GM21360 (cell line): ENCODE measurements around the gene STARD8.

Source experiments
- ATAC-seq: cut with Tn5 transposase; IDR thresholded peaks from one replicate; pipeline ENCODE4 v1.9.1; 2021; ENCODE audit warnings: mild to moderate bottlenecking, moderate library complexity; ENCODE audit not compliant: unreplicated experiment

STARD8 gene

DNA sequence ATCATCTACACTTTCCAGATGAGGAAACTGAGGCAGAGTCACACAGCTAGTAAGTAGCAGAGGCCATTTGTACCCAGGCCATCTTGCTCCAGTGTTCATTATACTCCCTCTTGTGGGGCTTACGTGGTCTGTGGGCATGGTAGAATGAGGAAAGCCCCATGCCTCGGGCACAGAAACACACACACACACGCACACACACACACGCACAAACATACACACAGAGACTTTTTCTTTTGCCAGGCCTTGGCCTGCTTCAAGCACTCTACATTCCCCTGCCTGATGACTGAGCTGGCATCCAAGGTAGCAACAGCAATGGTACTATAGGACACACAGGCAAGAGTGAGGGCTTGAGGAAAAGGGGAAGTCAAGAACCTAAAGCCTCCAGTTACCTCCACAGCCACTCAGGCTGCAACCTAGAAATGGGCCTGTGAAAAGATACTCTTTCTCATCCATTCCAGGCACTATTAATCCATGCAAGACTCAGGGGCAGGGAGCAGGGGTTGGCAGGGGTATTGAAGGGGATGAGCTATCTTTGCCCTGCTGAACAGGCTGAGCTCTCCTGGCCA, 43.6 kb downstream of the STARD8 start:
- no peak for ATAC-seq

DNA sequence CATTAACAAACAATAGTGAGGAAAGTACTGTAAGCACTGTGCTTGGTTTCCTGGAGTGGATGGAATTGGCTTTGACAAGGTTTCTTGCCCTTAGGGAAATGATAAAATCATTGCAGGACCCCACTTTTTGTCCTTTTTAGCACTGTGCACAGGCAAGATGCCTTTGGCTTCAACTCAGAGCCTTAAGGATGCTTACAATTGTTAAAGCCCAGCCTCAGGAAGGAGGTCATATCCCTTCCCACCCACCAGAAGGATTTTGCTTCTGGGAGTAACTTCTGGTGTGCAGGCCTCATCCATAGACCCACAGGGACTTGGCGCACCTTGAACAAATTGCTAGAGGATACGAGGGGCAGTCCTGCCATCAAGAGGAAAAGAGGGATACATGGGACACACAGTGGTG, 44.5 kb downstream of the STARD8 start:
- no peak for ATAC-seq

DNA sequence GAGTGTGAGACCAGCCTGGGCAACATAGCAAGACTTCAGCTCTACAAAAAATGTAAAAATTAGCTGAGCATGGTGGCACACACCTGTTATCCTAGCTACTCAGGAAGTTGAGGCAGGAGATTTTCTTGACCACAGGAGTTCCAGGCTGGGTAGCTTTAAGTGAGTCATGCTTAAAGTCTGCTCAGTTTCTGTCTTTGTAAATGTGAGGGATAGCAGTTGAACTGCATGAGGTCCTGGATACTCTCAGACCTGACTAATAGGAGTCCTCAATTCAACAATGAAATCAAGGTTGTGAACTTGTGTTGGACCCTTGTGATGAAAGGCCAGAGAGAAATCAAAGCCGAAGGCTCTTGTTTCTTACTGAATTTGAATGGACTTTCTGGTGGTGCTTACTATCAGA, 45.2 kb downstream of the STARD8 start:
- no peak for ATAC-seq

DNA sequence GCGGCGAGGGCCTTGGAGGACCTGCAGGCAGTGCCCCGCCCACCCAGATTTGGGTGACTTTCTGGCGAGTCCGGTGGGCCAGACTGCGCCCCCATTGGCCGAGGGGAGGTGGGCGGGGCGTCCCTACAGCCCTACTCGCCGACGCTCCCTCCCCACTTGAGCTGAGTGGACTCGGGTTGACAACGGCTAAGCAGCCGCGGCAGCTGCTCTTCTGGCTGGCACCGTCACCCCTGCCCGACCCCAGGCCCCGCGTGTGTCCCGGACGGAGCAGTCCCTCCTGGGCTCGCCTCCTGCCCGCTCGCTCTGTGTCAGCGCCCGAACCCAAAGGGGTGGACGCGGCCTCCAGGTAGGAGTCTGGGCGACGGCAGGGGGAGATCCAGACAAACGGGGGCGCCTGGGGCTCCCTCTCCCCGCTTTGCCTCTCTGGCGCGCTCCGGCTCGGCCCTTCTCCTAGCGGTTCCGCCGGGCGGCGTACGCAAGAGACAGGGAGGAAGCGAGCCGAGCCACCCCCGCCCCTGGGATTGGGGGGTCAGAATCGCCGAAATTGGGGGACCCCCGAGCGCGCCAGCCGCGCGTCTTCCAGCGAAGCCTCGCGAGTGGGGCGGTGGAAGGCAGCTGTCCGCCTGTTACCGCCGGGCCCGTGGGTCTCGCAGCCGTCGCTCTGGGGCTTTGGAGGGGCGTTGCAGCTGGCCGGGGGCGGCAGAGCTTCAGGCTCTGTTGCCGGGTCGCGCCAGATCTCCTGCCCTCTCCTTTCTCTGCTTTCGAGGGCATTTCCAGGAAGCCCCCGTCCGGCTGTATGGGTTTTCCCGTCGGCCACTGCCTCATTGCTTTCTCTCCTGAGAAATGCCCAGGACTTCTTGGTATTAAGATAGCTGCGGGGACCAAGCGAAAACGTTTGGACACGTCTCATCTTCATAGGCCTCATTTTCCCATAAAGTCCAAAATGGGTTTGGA, 46.3 kb downstream of the STARD8 start:
- ATAC-seq, result no peak

DNA sequence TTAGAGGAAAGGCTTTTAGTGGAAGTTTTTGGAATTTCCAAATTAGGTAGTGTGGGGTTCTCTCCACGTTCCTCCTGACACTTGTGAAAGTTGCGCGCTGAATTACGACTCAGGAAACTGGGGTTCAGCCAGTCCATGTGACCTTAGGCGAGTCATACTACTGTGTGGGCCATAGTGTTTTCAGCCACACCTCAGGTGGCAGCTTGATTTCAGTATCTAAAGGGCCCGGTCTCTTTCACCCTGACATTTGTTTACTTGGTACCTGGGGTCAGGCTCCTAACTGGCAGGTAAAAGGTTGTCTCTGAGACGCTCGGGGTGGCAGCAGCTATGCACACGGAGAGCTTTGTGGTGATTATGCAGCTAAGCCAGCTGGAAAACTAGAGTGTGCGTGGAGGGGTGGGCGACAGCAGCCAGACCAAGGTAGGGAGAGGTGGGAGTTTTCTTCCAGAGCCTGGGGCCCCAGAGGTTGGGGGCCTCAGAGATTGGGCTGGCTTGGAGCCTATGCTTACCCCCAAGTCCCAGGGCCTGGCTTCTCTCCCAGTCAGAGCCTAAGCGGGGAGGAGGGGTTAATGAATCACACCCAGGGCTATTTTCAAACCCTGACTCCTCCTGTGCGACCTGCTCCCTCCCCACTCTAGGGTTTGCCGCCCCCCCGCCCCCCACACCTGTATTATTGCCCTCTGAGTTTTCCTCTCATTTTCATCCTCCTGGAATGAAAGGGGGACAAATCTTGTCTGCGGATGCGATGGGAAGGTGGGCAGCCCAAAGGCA, 47.2 kb downstream of the STARD8 start:
- no peak for ATAC-seq

DNA sequence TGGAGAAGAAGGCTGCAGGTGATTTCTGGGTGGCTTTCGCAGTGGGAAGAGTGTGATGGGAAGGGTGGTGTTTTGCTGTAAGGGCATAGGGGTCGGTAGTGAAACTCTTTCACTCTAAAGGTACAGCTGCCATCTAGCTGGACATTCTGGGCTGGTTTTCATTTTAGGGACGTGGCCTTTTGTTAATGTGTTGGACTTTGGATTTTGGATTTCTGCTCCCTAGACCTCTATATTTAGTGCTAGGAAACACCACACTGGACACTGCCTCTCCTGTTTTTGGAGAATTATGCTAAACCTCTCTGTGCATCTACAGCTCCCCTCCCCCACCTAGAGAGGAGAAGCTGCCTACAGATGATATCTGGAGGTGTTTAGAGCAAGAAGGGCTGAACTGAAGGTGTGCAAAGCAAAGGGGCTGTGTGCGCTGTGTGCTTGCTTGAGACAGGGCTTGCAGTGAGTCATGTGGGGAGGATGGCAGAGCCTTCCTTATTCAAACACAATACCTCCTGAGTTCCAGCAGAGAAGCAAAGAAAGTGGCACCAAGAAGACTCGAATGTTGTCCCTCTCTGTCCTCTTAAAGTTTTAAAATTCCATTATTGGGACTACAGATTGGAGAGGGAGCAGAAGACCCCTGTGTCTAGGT, 47.9 kb downstream of the STARD8 start:
- ATAC-seq, result no peak

DNA sequence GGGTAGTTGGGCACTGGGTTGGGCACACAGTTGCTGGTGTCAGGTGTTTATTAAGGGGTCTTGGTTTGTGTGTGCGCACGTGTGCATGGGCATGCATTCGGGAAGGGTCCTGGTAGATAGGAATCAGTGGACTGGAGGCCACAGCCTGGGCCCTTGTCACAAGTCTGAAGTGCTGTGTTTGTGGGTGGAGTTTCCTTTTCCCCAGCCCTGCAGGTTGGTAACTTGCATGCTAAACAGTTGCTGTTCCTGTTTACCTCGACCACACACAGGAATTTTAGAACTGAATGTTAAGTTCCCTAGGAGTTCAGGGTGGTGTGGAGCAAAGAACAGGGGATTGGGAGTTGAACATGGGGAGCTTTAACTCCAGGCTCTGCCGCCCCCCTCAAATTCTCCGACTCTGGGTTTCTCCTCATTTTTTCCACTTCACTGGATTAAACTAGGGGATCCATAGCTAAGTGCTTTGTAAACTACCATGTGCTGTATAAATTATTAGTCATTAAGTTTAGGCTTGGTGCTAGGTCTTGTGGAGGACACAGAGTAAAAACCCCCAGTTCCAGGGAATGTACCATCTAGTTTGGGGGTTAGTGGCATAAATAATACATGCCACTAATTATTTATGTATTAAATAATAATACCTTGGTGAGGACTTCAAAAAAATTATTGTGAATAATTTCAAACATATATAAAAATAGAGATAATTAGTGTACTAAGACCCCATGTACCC, 49.0 kb downstream of the STARD8 start:
- no peak for ATAC-seq

DNA sequence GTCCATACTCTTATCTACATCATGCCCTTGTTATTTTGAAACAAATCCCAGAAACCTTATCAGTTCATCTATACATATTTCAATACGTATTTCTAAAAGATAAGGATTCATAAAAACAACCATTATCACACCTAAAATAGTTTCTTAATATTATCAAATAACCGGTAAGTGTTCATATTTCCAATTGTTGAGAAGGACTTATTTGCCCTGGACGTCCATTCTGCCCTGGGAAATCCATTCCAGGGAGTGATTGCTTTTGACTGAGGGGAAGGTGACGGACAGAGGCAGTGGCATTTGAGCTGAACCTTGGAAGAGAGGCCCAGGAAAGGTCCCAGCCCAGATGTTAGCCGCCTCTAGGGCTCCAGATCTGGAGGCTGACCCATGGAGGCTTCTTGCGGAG, 49.6 kb downstream of the STARD8 start:
- no peak for ATAC-seq

DNA sequence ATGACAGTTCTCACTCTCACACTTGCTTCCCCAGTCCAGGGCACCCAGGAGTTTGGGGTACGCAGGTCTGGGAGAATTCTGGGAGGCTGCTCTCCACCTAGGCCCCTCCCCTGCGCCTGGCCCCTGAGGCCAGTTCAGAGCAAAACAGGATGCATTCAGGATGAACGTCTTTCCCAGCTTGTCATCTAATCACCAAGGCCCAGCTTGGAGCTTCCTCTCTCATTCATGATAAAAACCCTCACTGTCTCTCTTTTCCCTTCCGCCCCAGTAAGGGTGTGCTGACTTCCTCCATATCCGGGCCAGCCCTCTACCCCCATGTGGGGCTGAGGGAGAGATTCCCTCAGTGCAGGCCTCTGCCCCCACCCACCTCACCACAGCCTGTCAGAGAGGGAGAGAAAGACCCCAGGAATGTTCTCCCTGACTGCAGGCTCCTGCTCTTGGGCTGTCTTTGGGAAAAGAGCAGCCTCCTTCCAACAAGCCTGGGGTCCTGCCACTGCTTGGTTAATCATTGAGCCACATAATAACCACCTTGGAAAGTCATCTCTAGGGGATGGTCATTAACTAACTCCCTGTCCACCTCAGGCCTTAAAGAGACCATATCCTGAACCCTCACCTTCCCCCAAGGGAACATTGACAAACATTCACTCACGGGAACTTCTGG, 50.1 kb downstream of the STARD8 start:
- no peak for ATAC-seq

DNA sequence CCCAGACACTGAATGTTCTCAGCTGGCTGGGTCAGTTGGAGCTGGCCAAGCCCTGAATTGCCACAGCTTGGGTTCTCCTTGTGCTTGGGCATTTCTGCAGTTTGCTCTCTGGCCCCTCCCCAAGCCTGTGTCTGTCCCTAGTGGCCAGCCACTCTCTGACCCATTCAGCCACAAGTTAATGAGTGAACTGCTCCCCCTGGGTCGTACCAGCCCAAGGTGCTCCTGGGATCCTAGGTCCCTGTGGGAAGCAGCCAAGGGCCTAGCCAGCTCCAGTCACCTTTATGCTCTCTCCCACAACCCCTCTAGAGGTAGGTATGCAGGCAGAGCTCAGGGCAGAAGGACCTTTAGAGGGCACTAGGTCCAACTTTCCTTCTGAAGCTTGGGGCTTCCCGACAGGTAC, 51.5 kb downstream of the STARD8 start:
- no peak for ATAC-seq

DNA sequence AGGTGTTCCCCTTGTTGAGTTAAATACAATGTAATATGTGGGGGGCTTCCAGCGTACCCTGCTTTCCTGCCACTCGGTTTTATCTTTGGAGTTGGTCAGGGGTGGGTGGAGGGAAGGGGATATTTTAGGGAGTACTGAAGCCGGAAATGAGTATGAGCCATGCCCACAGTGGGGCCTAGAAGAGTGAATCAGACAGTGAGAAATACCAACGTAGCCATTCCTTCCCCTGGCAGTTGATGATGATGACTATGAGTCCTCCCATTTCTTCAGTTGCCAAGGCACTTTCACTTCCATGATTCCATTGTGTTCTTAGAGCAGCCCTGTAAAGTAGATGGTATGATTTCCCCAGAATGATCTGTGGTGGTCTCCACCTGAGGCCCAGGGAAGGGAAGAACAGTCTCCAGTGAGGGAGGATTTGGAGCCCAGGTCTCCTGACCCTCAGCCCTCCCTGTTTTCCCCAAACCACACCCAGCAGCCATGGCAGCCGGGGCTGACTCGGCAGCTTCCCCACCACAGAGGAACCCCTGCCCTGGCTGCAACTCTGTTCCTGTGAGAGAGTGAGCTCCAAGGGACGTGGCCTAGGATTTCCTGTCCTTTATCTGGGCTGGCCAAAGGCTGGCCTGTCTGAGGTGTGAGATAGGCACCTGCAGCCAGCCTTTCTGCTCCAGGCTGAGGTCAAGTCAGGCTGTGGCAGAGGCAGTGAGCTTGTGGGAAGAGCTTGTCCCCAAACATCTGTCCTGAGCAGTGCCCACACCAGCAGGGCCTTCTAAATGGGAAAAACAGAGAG, 52.7 kb downstream of the STARD8 start:
- ATAC-seq, result no peak

DNA sequence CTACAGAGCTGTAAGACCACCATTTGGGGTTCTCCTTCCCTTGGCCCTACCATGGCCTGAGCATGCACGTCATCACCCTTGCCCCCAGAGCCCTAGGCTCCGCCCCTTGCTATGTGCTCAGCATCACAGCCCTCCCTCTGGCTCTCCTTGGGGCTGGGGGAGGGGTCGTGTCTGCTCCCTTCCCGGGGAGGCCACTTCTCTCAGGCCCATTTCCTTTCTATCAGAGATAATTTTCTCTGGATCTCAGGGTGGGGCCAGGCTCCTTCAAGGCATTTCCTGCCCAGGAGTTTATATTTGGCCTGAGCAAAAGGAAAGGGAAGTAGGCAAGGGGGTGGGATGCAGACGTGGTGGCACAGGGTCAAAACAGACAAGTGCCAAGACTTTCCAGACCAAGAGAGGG, 55.9 kb downstream of the STARD8 start:
- ATAC-seq, result no peak

DNA sequence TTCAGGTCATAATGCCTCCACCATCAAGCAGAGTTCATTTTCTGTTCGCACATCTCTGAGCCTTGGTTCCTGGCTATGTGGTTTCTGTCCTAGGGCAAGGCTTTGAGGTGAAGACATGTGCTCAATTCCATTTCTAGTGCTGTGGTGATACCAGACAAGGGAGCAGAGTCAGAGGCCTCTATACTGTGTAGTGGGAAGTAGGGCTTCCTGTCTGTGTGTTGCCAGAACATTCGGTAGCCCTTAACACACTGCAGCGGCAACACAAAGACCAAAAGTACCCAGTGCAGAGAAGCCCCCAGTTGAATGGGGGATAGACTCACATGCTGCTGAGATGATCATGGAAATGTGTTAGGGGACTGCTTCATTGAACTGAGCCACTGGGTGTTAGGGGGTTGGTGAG, 56.4 kb downstream of the STARD8 start:
- no peak for ATAC-seq

DNA sequence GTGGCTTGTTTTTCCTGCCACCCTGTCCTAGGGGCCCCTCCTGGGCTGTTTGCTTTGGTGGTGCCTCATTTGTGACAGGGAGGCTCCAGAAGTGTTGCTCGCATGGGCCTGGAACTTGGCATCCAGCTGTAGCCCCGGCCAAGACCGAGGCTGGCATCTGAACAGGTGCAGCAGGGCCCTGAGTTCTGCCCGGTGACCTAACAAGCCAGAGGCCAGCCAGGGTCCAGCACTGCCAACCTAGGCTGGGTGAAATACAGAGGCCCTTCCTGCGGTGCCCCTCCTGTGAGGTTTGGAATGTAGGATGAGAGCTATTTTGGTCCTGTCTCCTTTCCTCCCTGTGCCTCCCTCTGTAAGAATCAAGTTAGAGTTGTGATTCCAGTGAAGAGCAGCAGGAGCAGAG, 58.5 kb downstream of the STARD8 start:
- no peak for ATAC-seq

DNA sequence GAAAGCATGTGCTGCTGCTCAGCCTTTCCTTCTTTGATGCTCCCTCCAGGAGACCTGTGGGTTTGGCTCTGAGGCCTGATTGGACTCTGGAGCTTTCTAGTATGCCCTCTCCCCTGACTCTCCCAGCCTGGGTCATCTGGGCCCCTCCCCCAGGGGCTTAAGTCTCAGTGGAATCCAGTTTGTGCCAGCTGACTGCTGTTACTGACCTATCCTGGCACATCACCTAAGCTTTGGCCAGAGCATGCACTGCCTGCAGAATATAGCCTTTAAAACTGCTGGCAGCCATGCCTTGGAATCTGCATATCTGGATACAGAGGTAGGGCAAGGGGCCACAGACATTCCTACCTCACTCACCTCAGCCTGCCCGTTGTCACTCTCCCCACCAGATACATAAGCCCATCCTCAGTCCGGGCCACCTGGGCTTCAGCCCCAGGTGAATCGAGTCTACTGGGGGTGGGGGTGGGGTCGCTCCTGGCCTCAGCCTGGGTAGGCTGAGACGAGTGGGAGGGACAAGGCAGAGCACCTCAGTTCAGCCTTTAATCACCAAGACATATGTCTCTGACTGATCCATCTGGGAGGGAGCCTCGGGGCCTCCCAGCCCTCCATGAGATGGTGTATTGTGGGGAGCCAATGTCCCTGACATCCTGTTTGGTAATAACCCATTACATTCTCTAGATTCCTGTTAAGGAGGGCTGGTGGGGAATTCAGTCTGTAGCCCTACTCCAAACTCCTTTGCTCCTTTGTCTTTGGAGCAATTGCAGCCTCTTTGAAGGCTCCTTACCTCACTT, 61.2 kb downstream of the STARD8 start:
- no peak for ATAC-seq

DNA sequence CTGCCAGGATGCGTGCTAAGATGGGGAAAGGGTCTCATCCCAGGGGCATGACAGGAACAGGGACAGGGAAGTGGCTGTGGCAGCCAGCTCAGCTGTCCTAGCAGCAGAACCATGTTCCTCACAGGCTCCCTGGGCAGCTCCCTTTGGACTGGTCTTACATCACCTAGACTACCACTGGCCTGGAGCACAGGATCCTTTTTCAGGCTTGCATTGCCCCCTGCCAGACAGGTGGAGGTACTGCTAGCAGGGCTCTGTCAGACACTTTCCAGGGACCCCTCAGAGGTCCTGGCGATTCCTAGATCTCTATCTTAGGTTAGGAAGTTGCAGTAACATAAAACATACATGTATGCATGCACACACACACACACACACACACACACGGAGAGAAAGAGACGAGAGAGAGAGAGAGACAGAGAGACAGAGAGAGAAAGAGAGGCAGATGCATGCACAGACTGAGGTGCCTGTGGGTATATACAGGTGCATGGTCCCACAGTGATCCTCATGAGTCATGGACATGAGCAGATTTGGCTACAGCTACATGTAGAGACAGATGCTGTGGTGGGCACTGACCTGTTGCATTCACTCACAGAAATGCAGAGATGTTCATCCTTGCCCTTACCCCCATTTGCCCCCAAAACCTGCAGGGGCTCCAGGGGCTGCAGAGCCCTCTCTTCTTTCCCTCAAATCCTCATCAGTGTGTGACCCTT, 63.6 kb downstream of the STARD8 start:
- ATAC-seq, result peak; percentile 63

DNA sequence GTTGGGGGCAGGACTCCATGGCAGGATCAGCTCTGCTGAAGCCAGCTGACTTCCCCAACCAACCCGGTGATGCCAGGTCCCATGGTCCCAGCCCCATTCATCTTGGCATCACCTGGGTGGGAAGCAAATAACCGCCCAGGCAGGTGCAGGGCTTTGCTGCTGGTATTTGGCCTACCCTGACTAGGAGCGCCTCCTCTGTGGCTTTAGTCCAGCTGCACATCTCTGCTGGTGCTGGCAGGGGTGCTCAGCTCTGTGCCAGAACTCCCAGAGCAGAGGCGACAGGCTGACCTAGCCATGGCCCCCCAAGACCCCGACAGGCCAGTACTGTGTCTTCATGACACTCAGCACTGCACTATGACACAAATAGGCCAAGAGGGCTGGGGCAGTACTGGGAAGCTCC, 64.4 kb downstream of the STARD8 start:
- no peak for ATAC-seq

DNA sequence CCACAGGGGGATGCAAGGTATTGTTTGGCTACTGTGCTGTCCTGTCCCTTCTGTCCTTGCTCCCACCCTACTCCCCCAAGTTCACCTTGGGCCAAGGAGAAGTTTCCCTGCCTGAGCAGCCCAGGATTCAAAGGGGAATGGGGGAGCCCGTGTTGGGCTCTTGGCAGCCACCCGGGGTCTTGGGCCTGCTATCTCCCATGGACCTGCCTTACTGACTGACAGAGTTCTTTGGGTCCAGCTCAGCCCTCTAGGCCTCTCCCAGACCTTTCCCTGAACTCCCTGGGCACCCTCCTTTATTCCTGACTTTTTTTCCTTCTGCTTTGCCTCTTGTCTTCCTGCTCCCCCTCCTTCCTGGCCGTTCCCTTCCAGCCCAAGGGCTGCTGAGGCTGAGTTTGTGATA, 67.4 kb downstream of the STARD8 start:
- ATAC-seq, result no peak
